ENCODE data around the gene CTAG2. TPM values are rescaled to one million over a fixed set of nuclear protein-coding genes. Genes with fewer than 3 reads are reported as not detected.
A peak's percentile ranks its signal among the peaks of the same experiment; 100 is the strongest.
"Not testable (repeated sequence)": the region's sequence is repeated elsewhere in the genome, so short reads cannot be mapped to it uniquely, and the experiment has no call there.

CTAG2 gene
- polyA plus RNA-seq, 1 donor, result not detected

DNA sequence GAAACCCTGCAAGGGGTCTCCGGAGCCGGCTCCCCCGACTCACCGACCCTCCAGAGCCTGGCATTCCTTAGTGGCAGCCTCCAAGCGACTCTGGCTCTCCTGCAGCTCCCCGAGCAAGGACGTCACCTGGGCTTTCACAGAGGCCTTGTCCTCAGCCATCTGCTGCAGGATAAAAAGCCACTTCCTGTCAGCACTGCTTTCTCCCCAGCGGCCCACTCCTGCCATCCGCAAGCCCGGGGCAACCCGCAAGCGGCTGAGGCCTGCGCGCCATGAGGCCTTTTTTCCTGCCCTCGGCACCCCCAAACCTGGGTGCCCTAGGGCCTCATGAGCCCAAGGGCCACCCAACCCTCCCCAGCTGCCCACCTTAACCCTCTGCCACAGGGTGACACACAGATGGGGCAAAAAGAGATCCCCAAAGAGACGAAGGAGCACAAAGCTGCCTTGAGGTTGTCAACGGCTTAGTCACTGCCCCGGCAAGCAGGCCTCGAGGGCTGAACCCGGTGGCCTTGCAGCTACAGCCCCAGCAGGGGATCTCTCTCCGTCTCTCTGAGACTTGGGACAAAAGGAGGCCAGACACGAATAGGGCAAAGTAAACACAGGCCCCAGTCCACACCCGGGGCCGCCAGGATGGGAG lies 7.5 kb downstream of the CTAG2 start:
- not testable (repeated sequence) for DNase-seq

DNA sequence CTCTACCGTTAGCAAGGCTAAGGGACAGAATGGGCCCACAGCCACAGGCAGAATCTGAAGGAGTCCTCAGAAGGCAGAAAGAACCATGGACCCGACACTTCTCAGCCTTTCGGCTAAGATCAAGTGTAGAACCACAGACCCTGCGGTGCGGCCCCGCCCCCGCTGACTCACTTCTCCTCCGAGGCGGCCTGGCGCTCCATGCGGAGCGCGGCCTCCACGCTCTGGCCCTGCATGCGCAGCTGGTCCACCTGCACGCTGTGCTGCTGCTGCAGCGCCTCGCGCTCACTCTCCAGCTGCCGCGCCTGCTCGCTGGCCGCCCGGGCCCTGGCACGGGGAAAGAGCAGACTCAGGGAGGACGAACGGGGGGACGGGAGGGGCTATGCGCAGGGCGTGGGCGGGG lies 9.7 kb downstream of the CTAG2 start:
- not testable (repeated sequence) for DNase-seq

DNA sequence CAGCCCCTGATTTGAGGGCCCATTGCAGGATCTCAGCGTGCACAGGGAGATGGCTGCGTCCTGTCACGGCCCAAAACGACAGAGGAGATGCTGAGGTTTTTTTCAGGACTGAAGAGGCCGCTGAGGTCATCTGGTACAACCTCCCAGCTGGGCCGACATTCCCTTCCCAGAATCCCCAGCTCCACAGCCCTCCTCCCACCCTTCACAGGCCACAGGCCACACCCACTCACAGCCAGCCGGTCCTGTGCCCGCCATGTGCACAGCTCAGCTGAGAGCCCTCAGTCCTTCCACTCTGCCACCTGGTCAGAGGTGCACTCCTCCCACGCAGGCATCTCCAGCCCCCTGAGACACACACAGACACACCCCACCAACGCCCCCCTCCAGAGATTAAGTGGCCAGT lies 11.6 kb downstream of the CTAG2 start:
- DNase-seq, result not testable (repeated sequence)

DNA sequence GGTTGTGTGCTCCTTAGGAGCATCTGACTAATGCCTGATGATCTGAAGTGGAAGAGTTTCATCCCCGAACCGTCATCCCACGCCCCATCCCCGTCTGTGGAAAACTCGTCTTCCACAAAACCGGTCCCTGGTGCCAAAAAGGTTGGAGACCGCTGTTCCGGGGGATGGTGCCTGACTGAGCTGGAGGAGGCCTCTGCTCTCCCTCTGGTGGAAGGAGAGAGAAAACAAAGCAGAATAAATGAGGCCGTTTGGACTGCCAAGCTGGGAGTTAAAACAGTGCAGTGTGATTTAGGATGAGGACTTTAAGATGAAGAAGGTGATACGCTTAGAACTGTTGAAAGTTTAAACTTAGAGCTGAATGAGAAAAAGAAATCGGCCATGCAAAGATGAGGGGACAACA lies 19.7 kb downstream of the CTAG2 start:
- not testable (repeated sequence) for DNase-seq

DNA sequence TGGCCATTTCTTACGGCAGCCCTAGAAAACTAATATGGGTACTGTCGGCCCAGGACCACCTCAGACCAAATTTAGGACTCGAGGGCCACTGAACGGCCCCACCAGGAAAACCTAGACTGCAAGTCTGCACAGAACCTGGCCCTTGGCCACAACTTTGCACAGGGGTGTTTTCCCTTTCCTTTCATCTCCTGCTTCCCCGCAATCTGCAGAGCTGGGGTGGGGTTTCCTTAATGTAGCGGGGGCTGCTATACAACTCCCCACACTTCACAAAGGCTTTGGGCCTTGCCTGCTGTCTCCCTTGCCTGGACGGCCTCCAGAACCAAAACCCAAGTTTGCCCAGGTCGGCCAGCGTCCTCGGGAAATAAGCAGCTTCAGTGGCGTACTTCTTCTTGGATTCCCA lies 22.4 kb downstream of the CTAG2 start:
- not testable (repeated sequence) for DNase-seq

DNA sequence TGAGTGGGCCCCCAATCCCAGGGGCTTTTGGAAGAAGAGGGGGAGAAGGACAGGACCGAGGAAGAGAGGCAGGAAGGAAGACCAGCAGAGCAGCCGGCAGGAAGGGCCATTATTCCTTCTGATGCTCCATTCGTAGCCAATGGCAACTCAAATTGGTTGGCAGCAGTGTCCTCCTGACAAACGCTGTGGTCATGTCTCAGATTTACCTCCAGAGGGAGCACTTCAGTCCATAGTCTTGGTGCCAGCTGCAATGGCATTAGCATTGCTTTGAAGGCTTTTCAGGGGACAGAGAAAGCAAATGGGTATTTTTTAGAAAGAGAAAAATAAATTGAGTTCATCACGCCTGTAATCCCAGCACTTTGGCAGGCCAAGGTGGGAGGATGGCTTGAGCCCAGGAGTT lies 24.4 kb downstream of the CTAG2 start:
- DNase-seq, result not testable (repeated sequence)

DNA sequence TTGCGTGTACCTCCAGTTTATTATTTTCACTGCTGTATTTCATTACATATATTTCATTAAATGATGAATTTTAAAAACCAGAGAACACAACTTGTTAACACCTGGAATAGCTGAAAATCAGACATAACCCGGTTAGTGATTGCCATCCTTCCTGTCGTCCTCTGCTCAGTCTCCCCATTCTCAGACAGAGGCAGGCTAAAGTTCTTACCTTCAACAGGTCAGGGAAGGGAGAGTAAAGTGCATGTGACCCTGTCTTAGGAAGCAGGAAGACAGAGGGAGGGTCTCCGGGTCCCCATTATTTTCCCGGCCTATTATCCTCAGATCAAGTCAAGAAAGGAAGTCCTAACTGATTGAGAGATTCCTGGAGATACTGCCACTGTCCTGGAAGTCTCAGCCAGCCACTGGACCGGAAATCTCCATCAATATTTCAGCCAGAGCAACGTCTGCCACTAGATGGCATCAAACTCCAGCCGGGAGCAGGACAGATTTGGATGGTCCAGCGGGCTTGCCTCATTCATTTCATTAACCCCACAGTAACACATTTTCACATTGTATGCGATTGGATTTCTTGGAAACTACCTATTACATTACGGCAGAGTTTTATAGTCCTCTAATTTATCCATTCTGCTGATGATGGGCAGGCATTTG lies 32.5 kb downstream of the CTAG2 start:
- not testable (repeated sequence) for DNase-seq

DNA sequence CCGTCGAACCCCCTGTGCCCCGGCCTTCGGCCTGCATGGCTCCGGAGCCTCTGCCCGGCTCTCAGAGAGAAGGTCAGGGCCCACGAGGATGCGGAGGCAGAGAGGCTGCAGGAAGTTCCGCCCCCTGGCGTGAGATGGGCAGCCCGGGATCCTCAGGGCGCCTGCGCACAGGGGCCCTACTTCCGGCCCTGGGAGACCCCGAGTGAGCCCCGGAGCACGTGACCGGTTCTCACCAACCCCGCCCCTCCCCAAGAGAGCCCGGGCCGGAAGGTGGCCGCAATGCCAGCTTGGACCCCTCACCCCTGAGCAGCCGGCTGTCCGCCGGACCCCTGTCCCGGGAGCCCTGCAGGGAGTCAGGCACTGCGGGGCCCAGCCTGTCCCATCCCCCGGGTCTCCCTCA lies 34.2 kb downstream of the CTAG2 start, which contains the start of gene CTAG1B:
Gene CTAG1B, minus strand, starts transcription at position 101 of the 400 bp plus-strand sequence. Its CDS starts 64 bp downstream, at position 37.
- not testable (repeated sequence) for DNase-seq

DNA sequence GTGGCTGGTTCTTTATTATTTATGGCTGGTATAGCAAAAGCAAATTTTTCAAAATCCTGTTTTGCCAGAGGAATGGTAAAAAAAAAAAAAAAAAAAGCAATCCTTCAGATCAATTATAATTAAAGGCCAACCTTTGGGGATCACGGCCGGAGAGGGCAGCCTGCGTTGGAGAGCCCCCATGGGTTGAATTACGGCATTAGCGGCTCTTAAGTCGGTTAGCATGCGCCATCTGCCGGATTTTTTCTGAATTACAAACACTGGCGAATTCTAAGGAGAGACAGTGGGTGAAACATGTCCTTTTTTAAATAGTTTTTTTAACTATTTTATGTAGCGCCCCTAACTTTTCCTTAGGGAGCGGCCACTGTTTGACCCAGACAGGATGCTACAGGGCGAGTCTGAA lies 39.8 kb downstream of the CTAG2 start:
- DNase-seq, result not testable (repeated sequence)

DNA sequence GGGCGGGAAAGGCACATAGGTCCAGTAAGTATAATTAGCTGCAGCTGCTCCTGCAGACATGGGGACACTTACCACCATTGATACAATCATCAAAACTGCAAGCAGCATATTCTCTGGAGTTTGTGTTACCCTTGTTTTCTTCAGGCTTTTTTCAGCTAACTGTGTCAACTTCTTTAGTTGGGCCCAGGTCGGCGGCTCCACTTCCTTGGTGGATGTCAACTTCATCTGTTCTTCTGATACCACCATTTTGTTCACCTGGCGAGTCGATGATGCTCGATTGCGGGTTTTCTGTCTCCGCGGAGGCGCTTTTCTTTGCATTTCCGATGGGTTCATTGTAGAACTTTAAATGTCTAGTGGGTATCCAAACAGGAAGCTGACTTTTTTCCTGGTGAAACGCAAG lies 42.2 kb downstream of the CTAG2 start:
- DNase-seq, result not testable (repeated sequence)

DNA sequence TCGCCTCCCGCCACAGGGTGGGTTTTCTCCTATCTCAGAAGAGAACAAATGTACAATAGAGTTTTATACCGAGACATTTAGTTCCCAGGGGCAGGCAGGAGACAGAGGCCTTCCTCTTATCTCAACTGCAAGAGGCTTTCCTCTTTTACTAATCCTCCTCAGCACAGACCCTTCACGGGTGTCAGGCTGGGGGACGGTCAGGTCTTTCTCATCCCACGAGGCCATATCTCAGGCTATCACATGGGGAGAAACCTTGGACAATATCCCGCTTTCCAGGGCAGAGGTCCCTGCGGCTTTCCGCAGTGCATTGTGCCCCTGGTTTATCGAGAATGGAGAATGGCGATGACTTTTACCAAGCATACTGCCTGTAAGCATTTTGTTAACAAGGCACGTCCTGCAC lies 44.6 kb downstream of the CTAG2 start:
- DNase-seq, result not testable (repeated sequence)

DNA sequence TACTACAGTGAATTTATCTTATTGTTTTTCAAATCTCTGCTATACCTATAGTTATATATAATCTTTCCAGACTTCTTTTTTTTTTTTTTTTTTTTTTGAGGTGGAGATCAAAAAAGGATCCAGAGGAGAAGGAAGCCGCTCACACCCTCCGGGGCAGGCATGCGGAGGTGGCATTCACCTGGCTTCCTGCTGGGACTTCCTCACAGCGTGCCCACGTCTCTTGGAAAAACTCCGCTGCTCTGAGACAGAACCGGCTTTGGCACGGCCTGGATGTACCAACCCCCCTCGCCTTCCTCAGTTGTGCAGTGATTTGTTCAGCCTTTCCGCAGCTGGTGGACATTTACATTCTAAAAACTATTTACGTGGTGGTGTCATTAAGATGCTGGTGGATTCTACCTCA lies 45.4 kb downstream of the CTAG2 start:
- DNase-seq, result not testable (repeated sequence)

DNA sequence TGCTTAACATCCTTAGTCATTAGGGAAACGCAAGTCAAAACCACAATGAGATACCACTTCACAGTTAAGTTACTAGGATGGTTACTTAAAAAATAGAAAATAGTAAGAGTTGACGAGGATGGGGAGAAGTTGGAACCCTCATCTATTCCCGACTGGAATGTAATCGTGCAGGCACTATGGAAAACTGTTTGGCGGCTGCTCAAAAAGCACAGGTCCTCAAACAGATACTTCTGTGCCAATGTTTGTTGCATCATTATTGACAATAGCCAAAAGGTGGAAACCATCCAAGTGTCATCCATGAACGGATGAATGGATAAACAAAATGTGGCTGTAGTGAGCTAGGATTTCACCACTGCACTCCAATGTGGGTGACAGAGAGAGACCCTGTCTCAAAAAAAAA lies 46.0 kb downstream of the CTAG2 start:
- DNase-seq, result no peak

DNA sequence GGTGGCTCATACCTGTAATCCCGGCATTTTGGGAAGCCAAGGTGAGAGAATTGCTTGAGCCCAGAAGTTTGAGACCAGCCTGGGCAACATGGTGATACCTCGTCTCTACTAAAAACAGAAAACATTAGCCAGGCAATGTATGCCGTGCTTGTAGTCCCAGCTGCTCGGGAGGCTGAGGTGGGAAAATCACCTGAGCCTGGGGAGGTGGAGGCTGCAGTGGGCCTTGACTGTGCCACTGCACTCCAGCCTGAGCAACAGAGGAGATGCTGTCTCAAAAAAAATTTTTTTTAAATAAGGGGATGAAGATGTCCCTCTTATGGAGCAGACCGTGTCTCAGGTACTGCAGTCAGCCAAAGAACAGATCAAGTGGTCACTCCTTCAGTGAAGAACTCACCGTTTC lies 47.8 kb downstream of the CTAG2 start:
- no peak for DNase-seq

DNA sequence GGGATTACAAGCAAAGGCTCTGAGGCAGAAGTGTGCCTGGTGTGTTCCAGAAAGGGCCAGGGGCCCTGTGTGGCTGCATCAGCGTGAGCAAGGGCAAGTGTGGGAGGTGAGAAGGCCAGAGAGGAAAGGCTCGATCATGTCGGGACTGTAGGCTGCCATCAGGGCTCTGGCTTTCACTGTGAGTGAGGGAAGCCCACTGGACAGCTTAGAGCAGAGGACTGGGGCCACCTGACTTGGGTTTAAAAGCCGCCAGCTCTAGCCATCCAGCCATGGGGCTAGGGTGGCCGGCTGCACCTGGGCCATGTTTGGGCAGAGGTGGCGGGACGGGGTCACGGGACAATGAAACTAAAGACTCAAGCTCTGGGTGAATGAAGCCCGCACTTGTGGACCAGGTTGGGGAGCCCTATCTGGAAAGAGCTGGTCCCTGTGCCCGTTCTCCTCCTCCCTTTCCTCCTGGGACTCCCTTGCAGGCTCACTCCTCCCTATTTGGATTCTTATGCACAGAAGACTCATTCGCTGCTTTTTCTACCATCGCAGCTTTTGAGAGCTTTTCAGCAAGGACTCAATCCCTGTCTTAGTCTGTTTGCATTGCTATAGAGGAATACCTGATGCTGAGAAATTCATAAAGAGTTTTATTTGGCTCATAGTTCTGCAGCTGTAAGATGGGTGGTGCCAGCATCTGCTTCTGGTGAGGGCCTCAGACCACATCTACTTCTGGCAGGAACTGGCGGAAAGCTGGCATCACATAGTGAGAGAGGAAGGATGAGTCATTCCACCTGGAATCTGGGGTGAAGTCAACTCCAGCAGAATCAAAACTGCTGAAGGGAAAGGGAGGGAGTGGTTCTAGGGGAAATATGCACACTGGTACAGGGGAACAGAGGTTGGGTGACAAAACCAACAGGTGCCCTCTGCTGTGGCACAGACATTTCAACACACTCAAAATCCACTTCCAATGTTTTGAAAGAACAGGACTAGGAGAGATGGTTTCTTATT lies 49.6 kb downstream of the CTAG2 start:
- DNase-seq, result peak; percentile 16

DNA sequence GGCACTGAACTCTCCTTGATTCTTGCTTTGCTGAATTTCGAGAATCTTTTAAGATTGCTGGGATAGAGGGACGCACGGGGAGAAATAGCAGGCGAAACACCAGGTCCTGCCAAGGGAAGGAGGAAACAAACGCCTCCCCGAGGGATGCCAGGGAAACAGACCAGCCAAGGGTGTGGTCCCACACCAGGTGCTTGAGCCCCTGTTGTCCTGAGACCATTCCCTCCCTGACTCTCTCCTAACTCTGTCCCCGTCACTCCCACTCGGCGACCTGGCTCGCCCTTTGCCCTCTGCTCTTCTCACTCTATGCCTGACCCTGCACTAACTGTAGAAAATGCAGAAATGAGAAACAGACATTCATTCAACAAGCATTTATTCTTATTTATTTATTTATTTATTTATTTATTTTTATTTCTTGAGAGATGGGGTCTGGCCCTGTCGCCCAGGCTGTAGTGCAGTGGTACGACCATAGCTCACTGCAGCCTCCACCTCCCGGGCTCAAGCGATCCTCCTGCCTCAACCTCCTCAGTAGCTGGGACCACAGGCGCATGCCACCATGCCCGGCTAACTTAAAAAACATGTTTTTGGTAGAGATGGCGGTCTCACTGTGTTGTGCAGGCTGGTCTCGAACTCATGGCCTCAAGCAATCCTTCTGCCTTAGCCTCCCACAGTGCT lies 50.5 kb downstream of the CTAG2 start:
- no peak for DNase-seq

DNA sequence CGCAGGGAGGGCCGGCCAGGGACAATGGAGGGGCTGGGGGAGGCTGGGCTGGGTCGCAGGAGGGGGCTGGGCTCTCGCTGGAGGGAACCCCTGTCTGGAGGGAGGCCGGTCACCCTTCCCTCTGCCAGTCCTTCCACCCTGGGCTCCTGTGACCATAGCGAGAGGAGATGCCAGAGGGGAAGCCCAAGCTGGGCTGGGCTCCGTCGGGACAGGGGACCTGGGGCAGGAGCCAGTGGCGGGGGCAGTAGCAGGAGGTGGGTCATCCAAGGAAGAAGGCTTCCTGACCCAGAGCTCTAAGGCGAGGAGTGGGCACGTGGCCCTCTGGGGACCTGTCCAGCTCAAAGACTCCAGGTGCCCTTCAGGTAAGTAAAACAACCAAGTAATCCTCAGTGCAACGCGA lies 51.2 kb downstream of the CTAG2 start:
- no peak for DNase-seq

Other genes starting within 250 kb of the CTAG2 start
- 44.6 TPM for gene DNASE1L1, start 244.3 kb downstream of the CTAG2 start, polyA plus RNA-seq (ENCODE audit: insufficient read length)
- 29.9 TPM for gene TAFAZZIN, start 242.0 kb downstream of the CTAG2 start, polyA plus RNA-seq (ENCODE audit: insufficient read length)
- gene ATP6AP1, start 224.9 kb downstream of the CTAG2 start, polyA plus RNA-seq (ENCODE audit: insufficient read length), result 65.6 TPM
- 91.8 TPM for gene GDI1, start 216.4 kb downstream of the CTAG2 start, polyA plus RNA-seq (ENCODE audit: insufficient read length)
- 63.5 TPM for gene FAM50A, start 209.4 kb downstream of the CTAG2 start, polyA plus RNA-seq (ENCODE audit: insufficient read length)
- 41.3 TPM for gene PLXNA3, start 195.3 kb downstream of the CTAG2 start, polyA plus RNA-seq (ENCODE audit: insufficient read length)
- gene LAGE3, start 174.3 kb downstream of the CTAG2 start, polyA plus RNA-seq (ENCODE audit: insufficient read length), result 13.6 TPM
- gene UBL4A, start 167.0 kb downstream of the CTAG2 start, polyA plus RNA-seq (ENCODE audit: insufficient read length), result 25.9 TPM
- 12.2 TPM for gene SLC10A3, start 162.9 kb downstream of the CTAG2 start, polyA plus RNA-seq (ENCODE audit: insufficient read length)
- gene FAM3A, start 137.3 kb downstream of the CTAG2 start, polyA plus RNA-seq (ENCODE audit: insufficient read length), result 33.9 TPM
- 12.3 TPM for gene G6PD, start 106.7 kb downstream of the CTAG2 start, polyA plus RNA-seq (ENCODE audit: insufficient read length)
- gene IKBKG, start 106.0 kb downstream of the CTAG2 start, polyA plus RNA-seq (ENCODE audit: insufficient read length), result 14.4 TPM
- gene CTAG1A, start 68.4 kb downstream of the CTAG2 start, polyA plus RNA-seq (ENCODE audit: insufficient read length), result not detected
- not detected for gene CTAG1B, start 34.3 kb downstream of the CTAG2 start, polyA plus RNA-seq (ENCODE audit: insufficient read length)
- 5.2 TPM for gene GAB3, start 97.5 kb upstream of the CTAG2 start, polyA plus RNA-seq (ENCODE audit: insufficient read length)
- 32.9 TPM for gene DKC1, start 109.3 kb upstream of the CTAG2 start, polyA plus RNA-seq (ENCODE audit: insufficient read length)
- gene MPP1, start 151.9 kb upstream of the CTAG2 start, polyA plus RNA-seq (ENCODE audit: insufficient read length), result 20.7 TPM
- gene SMIM9, start 181.1 kb upstream of the CTAG2 start, polyA plus RNA-seq (ENCODE audit: insufficient read length), result not detected
- gene F8A1, start 232.8 kb upstream of the CTAG2 start, polyA plus RNA-seq (ENCODE audit: insufficient read length), result 9.6 TPM